ENCODE measurements around the gene TLR7. TPM values are rescaled to one million over a fixed set of nuclear protein-coding genes. Genes with fewer than 3 reads are reported as not detected.
A peak's percentile ranks its signal among the peaks of the same experiment; 100 is the strongest.

TLR7 gene
- polyA plus RNA-seq, 3 donors = 0.76 to 0.79 (median 0.78) TPM

- DNase-seq (ENCODE audit: low read depth in 3 of 3, low spot score in 2 of 3) = no peak
These were observed 23.6 kb downstream of the TLR7 start for GRCh38 chrX:12890467-12890866.

GRCh38 chrX:12891171-12891570 is 24.3 kb downstream of the TLR7 start:
- no peak for DNase-seq (ENCODE audit: low read depth in 3 of 3, low spot score in 2 of 3)

- DNase-seq (ENCODE audit: low read depth in 3 of 3, low spot score in 2 of 3) = no peak
These were observed 25.1 kb downstream of the TLR7 start for GRCh38 chrX:12891915-12892506.

GRCh38 chrX:12892716-12893115 is 25.8 kb downstream of the TLR7 start:
- DNase-seq (ENCODE audit: low read depth in 3 of 3, low spot score in 2 of 3) = no peak

- DNase-seq (ENCODE audit: low read depth in 3 of 3, low spot score in 2 of 3) = peak in 2 of 3 donors; percentile 2 to 15
These were observed 27.5 kb downstream of the TLR7 start for GRCh38 chrX:12894074-12895030.

GRCh38 chrX:12895866-12896265 is 29.0 kb downstream of the TLR7 start:
- no peak for DNase-seq (ENCODE audit: low read depth in 3 of 3, low spot score in 2 of 3)

GRCh38 chrX:12896935-12897334 is 30.1 kb downstream of the TLR7 start:
- DNase-seq (ENCODE audit: low read depth in 3 of 3, low spot score in 2 of 3) = no peak

- no peak for DNase-seq (ENCODE audit: low read depth in 3 of 3, low spot score in 2 of 3)
These were observed 31.2 kb downstream of the TLR7 start for GRCh38 chrX:12898073-12898472.

- DNase-seq (ENCODE audit: low read depth in 3 of 3, low spot score in 2 of 3) = no peak
These were observed 32.6 kb downstream of the TLR7 start for GRCh38 chrX:12899506-12899905.

GRCh38 chrX:12901486-12901885 is 34.6 kb downstream of the TLR7 start:
- DNase-seq (ENCODE audit: low read depth in 3 of 3, low spot score in 2 of 3) = peak in 2 of 3 donors; percentile 1 to 5

GRCh38 chrX:12903646-12904045 is 36.8 kb downstream of the TLR7 start:
- DNase-seq (ENCODE audit: low read depth in 3 of 3, low spot score in 2 of 3) = no peak

- DNase-seq (ENCODE audit: low read depth in 3 of 3, low spot score in 2 of 3) = no peak
These were observed 39.3 kb downstream of the TLR7 start, which contains the start of gene TLR8 for GRCh38 chrX:12906046-12906761. TSS of gene TLR8 (plus strand) at chrX:12906620. CDS start at chrX:12906707, 87 bp downstream.

- no peak for DNase-seq (ENCODE audit: low read depth in 3 of 3, low spot score in 2 of 3)
These were observed 43.7 kb downstream of the TLR7 start for GRCh38 chrX:12910423-12911121.

GRCh38 chrX:12911122-12911470 is 44.2 kb downstream of the TLR7 start:
- no peak for DNase-seq (ENCODE audit: low read depth in 3 of 3, low spot score in 2 of 3)

- DNase-seq (ENCODE audit: low read depth in 3 of 3, low spot score in 2 of 3) = no peak
These were observed 46.1 kb downstream of the TLR7 start for GRCh38 chrX:12912791-12913482.

- DNase-seq (ENCODE audit: low read depth in 3 of 3, low spot score in 2 of 3) = no peak
These were observed 50.9 kb downstream of the TLR7 start for GRCh38 chrX:12917753-12918152.

GRCh38 chrX:12919051-12919450 is 52.2 kb downstream of the TLR7 start:
- no peak for DNase-seq (ENCODE audit: low read depth in 3 of 3, low spot score in 2 of 3)

- no peak for DNase-seq (ENCODE audit: low read depth in 3 of 3, low spot score in 2 of 3)
These were observed 52.7 kb downstream of the TLR7 start for GRCh38 chrX:12919620-12920019.

GRCh38 chrX:12920990-12921389 is 54.1 kb downstream of the TLR7 start:
- no peak for DNase-seq (ENCODE audit: low read depth in 3 of 3, low spot score in 2 of 3)

Data from right renal cortex interstitium (tissue), 3 donors.